Esophagus muscularis mucosa (tissue), 4 donors: ENCODE data around the gene MAB21L1. TPM values are rescaled to one million over a fixed set of nuclear protein-coding genes. Genes with fewer than 3 reads are reported as not detected.

Experiments used
- DNase-seq: peaks from one replicate; pipeline ENCODE4 v3.0.0-alpha.2; 2017; ENCODE audit errors: extremely low spot score
- H3K27ac ChIP-seq, 4 donors: fragments of 200-600 bp; sonication (generic); replicated peaks in 1 of 4; 1 replicate in 3 of 4; 2 replicates in 1 of 4; pipeline ENCODE4 v1.5.1; 2016 to 2019; ENCODE audit warnings: mild to moderate bottlenecking in 1 of 4
- H3K27me3 ChIP-seq, 4 donors: fragments of 200-600 bp; sonication (generic); one replicate each; pipeline versions ENCODE4 v1.5.1 to v1.6.0; 2016 to 2019
- H3K36me3 ChIP-seq, 4 donors: fragments of 200-600 bp; sonication (generic); one replicate each; pipeline ENCODE4 v1.5.1; 2016 to 2019
- H3K4me1 ChIP-seq, 4 donors: fragments of 200-600 bp; sonication (generic); one replicate each; pipeline ENCODE4 v1.5.1; 2016 to 2019
- H3K4me3 ChIP-seq, 4 donors: fragments of 200-600 bp; sonication (generic); 1 replicate in 2 of 4; 2 replicates in 2 of 4; pipeline ENCODE4 v1.5.1; 2016 to 2019; ENCODE audit warnings: mild to moderate bottlenecking in 4 of 4, moderate library complexity in 1 of 4
- H3K9me3 ChIP-seq, 4 donors: fragments of 200-600 bp; sonication (generic); 1 replicate in 3 of 4; 2 replicates in 1 of 4; pipeline ENCODE4 v1.5.1; 2016 to 2019
- CTCF ChIP-seq, 3 experiments: fragments of 200-600 bp in 2 of 3; fragments of 450-650 bp in 1 of 3; sonication (generic) in 2 of 3; IDR thresholded peaks; one replicate each; pipeline ENCODE4 v1.5.1; 2017 to 2019; ENCODE audit warnings: antibody characterized with exemption in 3 of 3, mild to moderate bottlenecking in 2 of 3, moderate library complexity in 1 of 3
- EP300 ChIP-seq: sonication (generic); formaldehyde crosslinking; IDR thresholded peaks from one replicate; pipeline ENCODE4 v1.6.1; 2017; ENCODE audit warnings: antibody characterized with exemption
- POLR2A ChIP-seq: fragments of 450-650 bp; IDR thresholded peaks from one replicate; pipeline ENCODE4 v1.6.1; 2017; ENCODE audit warnings: antibody characterized with exemption, moderate library complexity, mild to moderate bottlenecking, low read depth
- POLR2AphosphoS5 ChIP-seq, 2 donors: sonication (generic); formaldehyde crosslinking; IDR thresholded peaks; one replicate each; pipeline ENCODE4 v1.6.1; 2017; ENCODE audit warnings: antibody characterized with exemption in 2 of 2
- WGBS: methylation state at CpG from one replicate; pipeline ENCODE4 v1.1.5; 2018; 5-methylcytosine and 5-hydroxymethylcytosine counted together
- intact Hi-C: fragments of 100-400 bp; cut with DNase I; formaldehyde crosslinking; loops from one replicate; pipeline ENCODE4 v1.15.1; 2023
- total RNA-seq, 4 donors: library from RNA; depleted of rRNA; stranded (reverse); fragments of >200 nt; gene quantifications; one replicate each; pipeline versions ENCODE4 v1.1.0 to v1.2.1, GENCODE V29; 2016

The MAB21L1 gene
- total RNA-seq, 4 donors from 2014 or later: 0.83 to 2.9 (median 1.5) TPM

DNA sequence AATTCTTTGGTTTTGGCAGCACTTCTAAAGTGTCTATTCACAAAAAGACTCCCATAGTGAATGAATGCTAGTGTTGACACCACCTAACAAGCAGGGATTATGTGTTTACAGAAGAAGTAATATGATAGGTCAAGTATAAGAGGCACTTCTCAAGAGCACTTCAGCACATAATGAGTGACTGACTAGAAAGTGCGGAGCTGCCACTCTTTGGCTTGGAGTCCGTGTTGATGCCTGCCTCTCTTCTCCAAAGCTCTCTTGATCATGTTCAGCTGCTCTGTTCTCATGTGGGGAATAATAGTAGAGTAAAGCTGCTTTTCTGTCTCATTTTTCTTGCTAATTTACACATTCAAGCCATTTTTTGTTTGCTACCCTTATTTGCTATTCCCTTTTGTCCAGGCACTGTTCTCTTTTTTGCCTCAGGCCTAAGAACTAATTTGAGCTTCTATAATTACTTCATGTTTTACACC, 22.7 kb upstream of the MAB21L1 start:
- intact Hi-C loops: no loop called here

GRCh38 chr13:35498231-35498630, 21.7 kb upstream of the MAB21L1 start:
- DNase-seq: no peak
- peaks cover 0 to 5% (median 0%) of the 10 kb centered on the region in 4 donors for H3K9me3 ChIP-seq
- no peaks in the 10 kb centered on the region for H3K36me3 ChIP-seq
- peaks cover 0 to 24% (median 12%) of the 10 kb centered on the region in 4 donors for H3K4me1 ChIP-seq
- TF ChIP-seq POLR2AphosphoS5 (IDR thresholded peaks at IDR 0.05) (no peak), POLR2A (no peak), EP300 (no peak), CTCF (IDR thresholded peaks at IDR 0.05) (no peak)
- no peak overlapping the region for H3K27ac ChIP-seq
- intact Hi-C loops: no loop called here
- H3K4me3 ChIP-seq: no peak overlapping the region
- no peaks in the 10 kb centered on the region for H3K27me3 ChIP-seq

More for the DNA sequence above, 22.7 kb upstream of the MAB21L1 start:
- Histone ChIP-seq H3K36me3 (no peaks in the 10 kb centered on the region), H3K9me3 (peaks cover 0 to 5% (median 0%) of the 10 kb centered on the region in 4 donors), H3K27ac (no peak overlapping the region), H3K4me1 (peaks cover 0 to 24% (median 12%) of the 10 kb centered on the region in 4 donors), H3K27me3 (no peaks in the 10 kb centered on the region), H3K4me3 (no peak overlapping the region)
- no peak for DNase-seq
- TF ChIP-seq POLR2A (no peak), EP300 (no peak)
- WGBS: 70% methylated on average over 2 of the region's 2 CpGs

DNA sequence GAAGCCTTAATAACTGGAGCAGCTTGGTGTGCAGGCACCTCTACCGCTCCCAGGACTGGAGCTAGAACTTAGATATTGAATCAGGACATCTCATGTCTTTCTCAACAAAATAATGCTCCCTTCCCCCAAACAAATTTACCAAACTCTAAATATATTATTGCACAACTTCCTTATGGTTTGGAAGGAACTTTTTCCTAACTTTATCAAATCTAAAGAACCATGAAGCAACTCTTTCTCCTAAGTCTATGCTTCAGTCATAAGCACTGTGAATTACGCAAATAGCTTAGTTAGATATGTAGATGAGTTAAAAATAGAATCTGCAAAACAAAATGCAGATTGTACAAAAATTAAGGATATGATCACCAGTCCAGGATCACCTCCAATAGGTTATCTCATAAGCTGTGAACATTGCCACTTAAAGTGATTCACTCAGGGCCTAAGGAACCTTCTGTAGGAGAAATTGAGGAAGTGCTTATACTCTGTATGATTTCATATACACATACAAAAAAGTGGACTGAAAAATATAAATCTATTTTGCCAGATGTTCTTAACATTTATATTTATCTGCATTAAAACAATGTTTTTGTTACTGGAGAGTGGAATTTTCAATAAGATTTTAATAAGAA, 20.4 kb upstream of the MAB21L1 start:
- H3K36me3 ChIP-seq: no peaks in the 10 kb centered on the region
- H3K4me1 ChIP-seq: peaks cover 0 to 16% (median 10%) of the 10 kb centered on the region in 4 donors
- H3K27me3 ChIP-seq: no peaks in the 10 kb centered on the region
- 92% methylated on average over 2 of the region's 2 CpGs for WGBS
- no peak overlapping the region for H3K27ac ChIP-seq
- no peak for DNase-seq
- intact Hi-C loops: no loop called here
- no peak overlapping the region for H3K4me3 ChIP-seq
- TF ChIP-seq POLR2AphosphoS5 (IDR thresholded peaks at IDR 0.05) (no peak), EP300 (no peak), CTCF (IDR thresholded peaks at IDR 0.05) (no peak), POLR2A (no peak)
- H3K9me3 ChIP-seq: peaks cover 0 to 5% (median 0%) of the 10 kb centered on the region in 4 donors

GRCh38 chr13:35496006-35496405, 19.5 kb upstream of the MAB21L1 start:
- no peak overlapping the region for H3K4me3 ChIP-seq
- peaks cover 0 to 12% (median 6%) of the 10 kb centered on the region in 4 donors for H3K4me1 ChIP-seq
- H3K36me3 ChIP-seq: no peaks in the 10 kb centered on the region
- 72% methylated on average over 1 of the region's 1 CpG for WGBS
- intact Hi-C loops: no loop called here
- peaks cover 0 to 5% (median 0%) of the 10 kb centered on the region in 4 donors for H3K9me3 ChIP-seq
- H3K27ac ChIP-seq: no peak overlapping the region
- TF ChIP-seq POLR2AphosphoS5 (IDR thresholded peaks at IDR 0.05) (no peak), CTCF (IDR thresholded peaks at IDR 0.05) (no peak), POLR2A (no peak), EP300 (no peak)
- no peaks in the 10 kb centered on the region for H3K27me3 ChIP-seq
- no peak for DNase-seq

DNA sequence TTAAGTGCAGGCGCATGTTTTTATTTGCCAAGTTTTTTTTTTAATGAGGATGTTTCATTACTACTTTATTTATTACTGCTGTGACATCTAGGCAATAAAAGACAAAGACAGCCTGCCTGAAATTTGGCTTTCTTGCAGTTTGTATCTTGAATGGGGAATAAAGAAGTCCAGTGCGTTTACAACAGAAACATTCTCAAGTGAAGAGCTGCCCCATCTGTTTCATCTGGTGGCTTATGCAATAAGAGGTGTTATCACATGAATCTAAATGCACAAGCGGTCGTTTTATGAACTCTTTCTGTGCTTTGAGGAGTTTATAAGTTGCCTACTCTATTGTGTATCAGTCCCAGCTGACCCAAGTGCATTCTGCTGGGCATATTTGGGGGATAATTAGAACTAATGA, 12.6 kb upstream of the MAB21L1 start:
- TF ChIP-seq CTCF (IDR thresholded peaks at IDR 0.05) (no peak), EP300 (no peak), POLR2AphosphoS5 (IDR thresholded peaks at IDR 0.05) (no peak)
- WGBS: 79% methylated on average over 4 of the region's 4 CpGs
- intact Hi-C loops: no loop called here
- Histone ChIP-seq H3K4me3 (no peak overlapping the region), H3K9me3 (no peaks in the 10 kb centered on the region), H3K27me3 (no peaks in the 10 kb centered on the region), H3K36me3 (no peaks in the 10 kb centered on the region), H3K4me1 (no peaks in the 10 kb centered on the region), H3K27ac (no peak overlapping the region)
- no peak for DNase-seq
